Natural killer cell (primary cell): ENCODE data around the gene LGR6. TPM values are rescaled to one million over a fixed set of nuclear protein-coding genes. Genes with fewer than 3 reads are reported as not detected.

ENCODE experiments used
- ATAC-seq, 3 donors: fragments of 150-1000 bp in 2 of 3; fragments of 200-7000 bp in 1 of 3; cut with Tn5 transposase; 1 replicate in 1 of 3; 2 replicates in 2 of 3; pipeline ENCODE4 v1.10.0; 2021; ENCODE audit warnings: mild to moderate bottlenecking in 2 of 3, moderate library complexity in 2 of 3
- DNase-seq, 2 donors: peaks; one replicate each; pipeline versions ENCODE4 v3.0.0 to v3.0.0-alpha.2; 2013 to 2021; ENCODE audit warnings: mixed read lengths in 1 of 2
- H3K27ac ChIP-seq: one replicate; pipeline ENCODE4 v1.5.1; 2013; ENCODE audit warnings: mild to moderate bottlenecking, low read length
- H3K27me3 ChIP-seq: one replicate; pipeline ENCODE4 v1.6.1; 2013; ENCODE audit warnings: low read length; ENCODE audit not compliant: control insufficient read depth, insufficient read depth
- H3K36me3 ChIP-seq: one replicate; pipeline ENCODE4 v1.6.1; 2013; ENCODE audit warnings: low read length; ENCODE audit not compliant: control insufficient read depth, insufficient read depth
- H3K4me1 ChIP-seq: one replicate; pipeline ENCODE4 v1.6.1; 2013; ENCODE audit warnings: low read length; ENCODE audit not compliant: control insufficient read depth, insufficient read depth
- H3K4me3 ChIP-seq: one replicate; pipeline ENCODE4 v1.5.1; 2013; ENCODE audit warnings: low read length
- H3K9me3 ChIP-seq: one replicate; pipeline ENCODE4 v1.6.1; 2013; ENCODE audit warnings: low read length; ENCODE audit not compliant: control insufficient read depth, insufficient read depth
- H3K27ac Mint-ChIP-seq, 2 donors: one replicate each; pipeline ENCODE4 v1.8.0; 2022; ENCODE audit warnings: mild to moderate bottlenecking in 2 of 2, mixed read lengths in 2 of 2, moderate library complexity in 1 of 2
- H3K27me3 Mint-ChIP-seq, 2 donors: one replicate each; pipeline ENCODE4 v1.8.0; 2022; ENCODE audit warnings: low read depth in 2 of 2, mixed read lengths in 2 of 2
- H3K36me3 Mint-ChIP-seq: one replicate; pipeline ENCODE4 v1.8.0; 2022; ENCODE audit warnings: mixed read lengths
- H3K4me1 Mint-ChIP-seq, 2 donors: one replicate each; pipeline ENCODE4 v1.8.0; 2022; ENCODE audit warnings: mixed read lengths in 2 of 2
- H3K4me3 Mint-ChIP-seq: one replicate; pipeline ENCODE4 v1.8.0; 2022; ENCODE audit warnings: mild to moderate bottlenecking, moderate library complexity, mixed read lengths
- H3K9me3 Mint-ChIP-seq, 2 donors: one replicate each; pipeline ENCODE4 v1.8.0; 2022; ENCODE audit warnings: mixed read lengths in 2 of 2
- CTCF ChIP-seq: fragments of 200-600 bp; IDR thresholded peaks from one replicate; pipeline ENCODE4 v1.8.0; 2022; ENCODE audit warnings: antibody characterized with exemption
- WGBS: methylation state at CpG from one replicate; pipeline ENCODE4 v1.1.7; 2013; ENCODE audit warnings: missing lambda C conversion rate; ENCODE audit not compliant: insufficient coverage; 5-methylcytosine and 5-hydroxymethylcytosine counted together
- intact Hi-C: fragments of 100-400 bp; cut with micrococcal nuclease; formaldehyde crosslinking; loops from one replicate; pipeline ENCODE4 v1.14.2; 2022
- total RNA-seq, 4 donors: library from RNA; stranded (reverse); fragments of 120-200 nt in 1 of 4; gene quantifications; one replicate each; pipeline versions ENCODE4 v1.2.3 to v1.2.4, GENCODE V29; 2013 to 2022

The LGR6 gene
- total RNA-seq, 3 donors from 2014 or later (not counting 1 experiment from before 2014, with no cell fraction given): 58.3 to 65.2 (median 60.9) TPM

- intact Hi-C loops: loop anchor here (2.0 kb wide), 1 partner anchor 40 kb away; no protein-coding TSS in a partner anchor
- H3K4me3 Mint-ChIP-seq: no peak overlapping the region
- Histone ChIP-seq H3K4me1 (no peaks in the 10 kb centered on the region), H3K27me3 (no peaks in the 10 kb centered on the region), H3K27ac (no peak overlapping the region), H3K36me3 (no peaks in the 10 kb centered on the region), H3K9me3 (no peaks in the 10 kb centered on the region), H3K4me3 (no peak overlapping the region)
- peak; percentile 24 for TF ChIP-seq CTCF
- H3K27ac Mint-ChIP-seq: no peak overlapping the region
- DNase-seq: peak in 1 of 2 donors; percentile 65
- no peaks in the 10 kb centered on the region for H3K36me3 Mint-ChIP-seq
- ATAC-seq: peak in 2 of 3 donors; percentile 41 to 53
- no peaks in the 10 kb centered on the region for H3K9me3 Mint-ChIP-seq
- H3K4me1 Mint-ChIP-seq: peaks cover 5 to 7% of the 10 kb centered on the region in 2 donors
- H3K27me3 Mint-ChIP-seq: no peaks in the 10 kb centered on the region
- 30% methylated on average over 1 of the region's 1 CpG for WGBS
Observed at GRCh38 chr1:202274611-202275010, 81.0 kb downstream of the LGR6 start.

- H3K27ac Mint-ChIP-seq: no peak overlapping the region
- no peaks in the 10 kb centered on the region for H3K9me3 Mint-ChIP-seq
- no peak for TF ChIP-seq CTCF
- WGBS: 91% methylated on average over 3 of the region's 3 CpGs
- ATAC-seq (no peak), DNase-seq (no peak)
- H3K9me3 ChIP-seq: no peaks in the 10 kb centered on the region
- intact Hi-C loops: loop anchor here (2.0 kb wide), 1 partner anchor 40 kb away; no protein-coding TSS in a partner anchor
- no peak overlapping the region for H3K27ac ChIP-seq
- no peaks in the 10 kb centered on the region for H3K36me3 ChIP-seq
- H3K27me3 ChIP-seq: no peaks in the 10 kb centered on the region
- H3K4me3 Mint-ChIP-seq: no peak overlapping the region
- peaks cover 5 to 7% of the 10 kb centered on the region in 2 donors for H3K4me1 Mint-ChIP-seq
- no peaks in the 10 kb centered on the region for H3K36me3 Mint-ChIP-seq
- no peaks in the 10 kb centered on the region for H3K27me3 Mint-ChIP-seq
- no peak overlapping the region for H3K4me3 ChIP-seq
- H3K4me1 ChIP-seq: no peaks in the 10 kb centered on the region
Observed at GRCh38 chr1:202275061-202275770, 81.6 kb downstream of the LGR6 start.

- H3K36me3 ChIP-seq: no peaks in the 10 kb centered on the region
- no peak overlapping the region for H3K4me3 ChIP-seq
- TF ChIP-seq CTCF: no peak
- Mint-ChIP-seq H3K4me1 (peaks cover 5 to 7% of the 10 kb centered on the region in 2 donors), H3K27me3 (no peaks in the 10 kb centered on the region), H3K36me3 (no peaks in the 10 kb centered on the region), H3K4me3 (no peak overlapping the region), H3K27ac (no peak overlapping the region), H3K9me3 (no peaks in the 10 kb centered on the region)
- H3K27ac ChIP-seq: no peak overlapping the region
- H3K9me3 ChIP-seq: no peaks in the 10 kb centered on the region
- intact Hi-C loops: no loop called here
- ATAC-seq (no peak), DNase-seq (no peak)
- 95% methylated on average over 11 of the region's 11 CpGs for WGBS
- H3K27me3 ChIP-seq: no peaks in the 10 kb centered on the region
- no peaks in the 10 kb centered on the region for H3K4me1 ChIP-seq
Observed at GRCh38 chr1:202276081-202276715, 82.6 kb downstream of the LGR6 start.
